HEK293 (cell line): ENCODE measurements around the gene MCU.

Source experiments
- CTCF ChIA-PET: fragments of 350-600 bp; formaldehyde crosslinking; extraction: SDS; loops from one replicate; lab custom pipeline; 2021; ENCODE audit warnings: antibody characterized with exemption; lab: Yijun Ruan, JAX
- POLR2A ChIA-PET: fragments of 300-600 bp; formaldehyde crosslinking; extraction: SDS; loops from one replicate; lab custom pipeline; 2020; ENCODE audit warnings: antibody characterized with exemption, inconsistent platforms; lab: Yijun Ruan, JAX
- H3K27ac ChIP-seq: fragments of 200-500 bp; sonication (Bioruptor generic); 2 replicates; pipeline ENCODE4 v1.5.1; 2014; ENCODE audit warnings: low read depth, low read length, control low read depth, inconsistent platforms; ENCODE audit errors: extremely low read depth
- H3K36me3 ChIP-seq, 2 experiments: fragments of 200-500 bp in 1 of 2; sonication (Bioruptor generic) in 1 of 2; 1 replicate in 1 of 2; 2 replicates in 1 of 2; pipeline ENCODE4 v1.5.1; 2014 to 2017; ENCODE audit warnings: inconsistent platforms in 2 of 2, low read length in 2 of 2; ENCODE audit not compliant: control insufficient read depth in 2 of 2, insufficient read depth in 1 of 2
- H3K4me1 ChIP-seq: fragments of 200-500 bp; sonication (Bioruptor generic); 2 replicates; pipeline ENCODE4 v1.5.1; 2014; ENCODE audit warnings: mild to moderate bottlenecking, low read length, inconsistent platforms; ENCODE audit not compliant: control insufficient read depth, insufficient read depth
- H3K4me3 ChIP-seq: 2 replicates; pipeline ENCODE4 v1.5.1; 2011; ENCODE audit warnings: low read depth, mild to moderate bottlenecking, control low read depth, low read length, moderate library complexity
- H3K9me3 ChIP-seq: fragments of 200-500 bp; sonication (Bioruptor generic); 2 replicates; pipeline ENCODE4 v1.5.1; 2014; ENCODE audit warnings: low read depth, low read length, inconsistent platforms; ENCODE audit not compliant: control insufficient read depth, insufficient read depth
- GLIS2 ChIP-seq: fragments of 450-650 bp; formaldehyde crosslinking; IDR thresholded peaks from 2 replicates; pipeline ENCODE4 v1.5.1; 2016; ENCODE audit warnings: missing biosample characterization, missing genetic modification characterization
- IKZF3 ChIP-seq: fragments of 450-650 bp; IDR thresholded peaks from 2 replicates; pipeline ENCODE4 v1.5.0; 2018; ENCODE audit warnings: missing biosample characterization, mild to moderate bottlenecking, missing genetic modification characterization, moderate library complexity
- KLF9 ChIP-seq: fragments of 450-650 bp; formaldehyde crosslinking; IDR thresholded peaks from 2 replicates; pipeline ENCODE4 v1.5.1; 2016; ENCODE audit warnings: missing biosample characterization, missing genetic modification characterization, low read depth
- MZF1 ChIP-seq: fragments of 450-650 bp; formaldehyde crosslinking; IDR thresholded peaks from 2 replicates; pipeline ENCODE4 v1.5.1; 2017; ENCODE audit warnings: missing biosample characterization, missing genetic modification characterization, borderline replicate concordance
- SP3 ChIP-seq: fragments of 450-650 bp; formaldehyde crosslinking; IDR thresholded peaks from 2 replicates; pipeline ENCODE4 v1.5.1; 2016; ENCODE audit warnings: missing biosample characterization, missing genetic modification characterization
- ZBTB6 ChIP-seq: fragments of 450-650 bp; formaldehyde crosslinking; IDR thresholded peaks from 2 replicates; pipeline ENCODE4 v1.5.1; 2017; ENCODE audit warnings: missing biosample characterization, missing genetic modification characterization
- ZNF112 ChIP-seq: fragments of 450-650 bp; formaldehyde crosslinking; IDR thresholded peaks from 2 replicates; pipeline ENCODE4 v1.5.0; 2017; ENCODE audit warnings: missing biosample characterization, missing genetic modification characterization
- ZNF157 ChIP-seq: fragments of 450-650 bp; formaldehyde crosslinking; IDR thresholded peaks from 2 replicates; pipeline ENCODE4 v1.5.1; 2016; ENCODE audit warnings: missing biosample characterization, missing genetic modification characterization
- ZNF174 ChIP-seq: fragments of 450-650 bp; formaldehyde crosslinking; IDR thresholded peaks from 2 replicates; pipeline ENCODE4 v1.5.0; 2017; ENCODE audit warnings: missing biosample characterization, mild to moderate bottlenecking, missing genetic modification characterization
- ZNF202 ChIP-seq: fragments of 450-650 bp; formaldehyde crosslinking; IDR thresholded peaks from 2 replicates; pipeline ENCODE4 v1.5.1; 2016; ENCODE audit warnings: missing biosample characterization, missing genetic modification characterization, borderline replicate concordance
- ZNF518A ChIP-seq: fragments of 450-650 bp; formaldehyde crosslinking; conservative IDR thresholded peaks from 2 replicates; pipeline ENCODE4 v1.5.1; 2016; ENCODE audit warnings: low read depth, missing biosample characterization, missing genetic modification characterization
- ZNF555 ChIP-seq: fragments of 450-650 bp; formaldehyde crosslinking; conservative IDR thresholded peaks from 2 replicates; pipeline ENCODE4 v1.5.1; 2017; ENCODE audit warnings: missing biosample characterization, mild to moderate bottlenecking, missing genetic modification characterization, inconsistent platforms
- ZNF629 ChIP-seq: fragments of 450-650 bp; formaldehyde crosslinking; IDR thresholded peaks from 2 replicates; pipeline ENCODE4 v1.5.1; 2017; ENCODE audit warnings: missing biosample characterization, missing genetic modification characterization
- ZNF785 ChIP-seq: fragments of 450-650 bp; formaldehyde crosslinking; IDR thresholded peaks from 2 replicates; pipeline ENCODE4 v1.5.1; 2016; ENCODE audit warnings: missing biosample characterization, missing genetic modification characterization
- ZXDB ChIP-seq: fragments of 450-650 bp; formaldehyde crosslinking; IDR thresholded peaks from 2 replicates; pipeline ENCODE4 v1.5.1; 2016; ENCODE audit warnings: missing biosample characterization, missing genetic modification characterization
- TF ChIP-seq, protein P1 (sequence below): fragments of 450-650 bp; formaldehyde crosslinking; IDR thresholded peaks from 2 replicates; pipeline ENCODE4 v1.5.1; 2016; ENCODE audit warnings: missing biosample characterization, missing genetic modification characterization
- TF ChIP-seq, protein P2 (sequence below): fragments of 450-650 bp; formaldehyde crosslinking; IDR thresholded peaks from 2 replicates; pipeline ENCODE4 v1.5.1; 2016; ENCODE audit warnings: missing biosample characterization, missing genetic modification characterization
- TF ChIP-seq, protein P3 (sequence below): fragments of 450-650 bp; formaldehyde crosslinking; IDR thresholded peaks from 2 replicates; pipeline ENCODE4 v1.5.1; 2016; ENCODE audit warnings: missing biosample characterization, missing genetic modification characterization

MCU gene

DNA sequence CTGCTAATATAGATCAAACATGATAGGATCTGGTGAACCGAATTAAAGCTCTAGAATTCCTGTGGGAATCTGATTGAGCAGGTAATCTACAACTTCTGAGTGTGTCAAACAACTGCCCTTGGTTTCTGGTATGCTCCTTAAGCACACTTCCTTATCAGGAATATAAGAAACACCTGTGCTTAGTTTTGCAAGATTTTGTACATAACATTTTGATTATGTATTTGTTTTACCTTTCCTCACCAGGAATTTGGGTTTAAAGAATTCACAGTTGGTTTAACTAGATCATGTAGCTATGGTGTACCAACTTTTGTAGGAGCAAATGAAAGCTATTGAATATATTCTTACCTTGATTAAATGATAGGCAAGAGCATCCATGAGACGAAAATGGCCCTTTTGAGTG is 40.6 kb downstream of the MCU start (continued):
- TF ChIP-seq, protein P1, sequence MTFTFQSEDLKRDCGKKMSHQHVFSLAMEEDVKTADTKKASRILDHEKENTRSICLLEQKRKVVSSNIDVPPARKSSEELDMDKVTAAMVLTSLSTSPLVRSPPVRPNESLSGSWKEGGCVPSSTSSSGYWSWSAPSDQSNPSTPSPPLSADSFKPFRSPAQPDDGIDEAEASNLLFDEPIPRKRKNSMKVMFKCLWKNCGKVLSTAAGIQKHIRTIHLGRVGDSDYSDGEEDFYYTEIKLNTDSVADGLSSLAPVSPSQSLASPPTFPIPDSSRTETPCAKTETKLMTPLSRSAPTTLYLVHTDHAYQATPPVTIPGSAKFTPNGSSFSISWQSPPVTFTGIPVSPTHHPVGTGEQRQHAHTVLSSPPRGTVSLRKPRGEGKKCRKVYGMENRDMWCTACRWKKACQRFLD (tag by site-specific recombination): no peak
- no peak for TF ChIP-seq ZNF174 (tag by site-specific recombination)
- TF ChIP-seq, protein P2, sequence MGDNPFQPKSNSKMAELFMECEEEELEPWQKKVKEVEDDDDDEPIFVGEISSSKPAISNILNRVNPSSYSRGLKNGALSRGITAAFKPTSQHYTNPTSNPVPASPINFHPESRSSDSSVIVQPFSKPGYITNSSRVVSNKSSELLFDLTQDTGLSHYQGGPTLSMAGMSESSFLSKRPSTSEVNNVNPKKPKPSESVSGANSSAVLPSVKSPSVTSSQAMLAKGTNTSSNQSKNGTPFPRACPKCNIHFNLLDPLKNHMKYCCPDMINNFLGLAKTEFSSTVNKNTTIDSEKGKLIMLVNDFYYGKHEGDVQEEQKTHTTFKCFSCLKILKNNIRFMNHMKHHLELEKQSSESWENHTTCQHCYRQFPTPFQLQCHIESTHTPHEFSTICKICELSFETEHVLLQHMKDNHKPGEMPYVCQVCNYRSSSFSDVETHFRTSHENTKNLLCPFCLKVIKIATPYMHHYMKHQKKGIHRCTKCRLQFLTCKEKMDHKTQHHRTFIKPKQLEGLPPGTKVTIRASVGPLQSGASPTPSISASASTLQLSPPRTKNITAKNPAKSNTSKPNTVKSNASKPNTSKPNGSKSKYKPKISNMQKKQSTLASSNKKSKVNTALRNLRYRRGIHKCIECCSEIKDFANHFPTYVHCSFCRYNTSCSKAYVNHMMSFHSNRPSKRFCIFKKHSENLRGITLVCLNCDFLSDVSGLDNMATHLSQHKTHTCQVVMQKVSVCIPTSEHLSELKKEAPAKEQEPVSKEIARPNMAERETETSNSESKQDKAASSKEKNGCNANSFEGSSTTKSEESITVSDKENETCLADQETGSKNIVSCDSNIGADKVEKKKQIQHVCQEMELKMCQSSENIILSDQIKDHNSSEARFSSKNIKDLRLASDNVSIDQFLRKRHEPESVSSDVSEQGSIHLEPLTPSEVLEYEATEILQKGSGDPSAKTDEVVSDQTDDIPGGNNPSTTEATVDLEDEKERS (tag by site-specific recombination): no peak
- TF ChIP-seq ZNF785 (tag by site-specific recombination): no peak

- H3K36me3 ChIP-seq: no peaks in the 10 kb centered on the region
- no peak overlapping the region for H3K27ac ChIP-seq
- H3K4me1 ChIP-seq: peaks cover 19% of the 10 kb centered on the region
- H3K9me3 ChIP-seq: no peaks in the 10 kb centered on the region
- no peak for TF ChIP-seq ZNF202 (tag by site-specific recombination)
- TF ChIP-seq ZBTB6 (tag by site-specific recombination): peak; percentile 92
- TF ChIP-seq ZNF112 (tag by site-specific recombination): no peak
- TF ChIP-seq GLIS2 (tag by site-specific recombination): no peak
- TF ChIP-seq, protein P3, sequence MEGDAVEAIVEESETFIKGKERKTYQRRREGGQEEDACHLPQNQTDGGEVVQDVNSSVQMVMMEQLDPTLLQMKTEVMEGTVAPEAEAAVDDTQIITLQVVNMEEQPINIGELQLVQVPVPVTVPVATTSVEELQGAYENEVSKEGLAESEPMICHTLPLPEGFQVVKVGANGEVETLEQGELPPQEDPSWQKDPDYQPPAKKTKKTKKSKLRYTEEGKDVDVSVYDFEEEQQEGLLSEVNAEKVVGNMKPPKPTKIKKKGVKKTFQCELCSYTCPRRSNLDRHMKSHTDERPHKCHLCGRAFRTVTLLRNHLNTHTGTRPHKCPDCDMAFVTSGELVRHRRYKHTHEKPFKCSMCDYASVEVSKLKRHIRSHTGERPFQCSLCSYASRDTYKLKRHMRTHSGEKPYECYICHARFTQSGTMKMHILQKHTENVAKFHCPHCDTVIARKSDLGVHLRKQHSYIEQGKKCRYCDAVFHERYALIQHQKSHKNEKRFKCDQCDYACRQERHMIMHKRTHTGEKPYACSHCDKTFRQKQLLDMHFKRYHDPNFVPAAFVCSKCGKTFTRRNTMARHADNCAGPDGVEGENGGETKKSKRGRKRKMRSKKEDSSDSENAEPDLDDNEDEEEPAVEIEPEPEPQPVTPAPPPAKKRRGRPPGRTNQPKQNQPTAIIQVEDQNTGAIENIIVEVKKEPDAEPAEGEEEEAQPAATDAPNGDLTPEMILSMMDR (tag by site-specific recombination): no peak
- TF ChIP-seq, all 188 proteins: peak for 1
- ChIA-PET CTCF (interaction anchor here (1.0 kb wide), 1 partner anchor 41 kb away, joined by 3 read pairs; no protein-coding TSS in a partner anchor), POLR2A (no interaction called here)
- H3K4me3 ChIP-seq: no peak overlapping the region
These were observed 42.0 kb downstream of the MCU start for GRCh38 chr10:72733989-72734388.

GRCh38 chr10:72735288-72735936 is 43.5 kb downstream of the MCU start:
- H3K36me3 ChIP-seq: no peaks in the 10 kb centered on the region
- peaks cover 19% of the 10 kb centered on the region for H3K4me1 ChIP-seq
- H3K9me3 ChIP-seq: no peaks in the 10 kb centered on the region
- ChIA-PET POLR2A (interaction anchor here (0.6 kb wide), 2 partner anchors 260 to 445 kb away, joined by 3 read pairs; no protein-coding TSS in a partner anchor), CTCF (no interaction called here)
- no peak overlapping the region for H3K27ac ChIP-seq
- no peak overlapping the region for H3K4me3 ChIP-seq
- no peak for TF ChIP-seq ZNF629
- TF ChIP-seq KLF9 (tag by site-specific recombination): no peak
- no peak for TF ChIP-seq ZNF157
- no peak for TF ChIP-seq ZNF555 (tag by site-specific recombination)
- no peak for TF ChIP-seq ZBTB6 (tag by site-specific recombination)
- no peak for TF ChIP-seq ZNF518A (tag by site-specific recombination)
- TF ChIP-seq ZXDB (tag by site-specific recombination): no peak
- no peak for TF ChIP-seq ZNF785 (tag by site-specific recombination)
- no peak for TF ChIP-seq MZF1 (tag by site-specific recombination)
- TF ChIP-seq SP3 (tag by site-specific recombination): no peak
- no peak for TF ChIP-seq IKZF3 (tag by site-specific recombination)
